HepG2 (cell line): ENCODE data around the gene SCAPER. TPM values are rescaled to one million over a fixed set of nuclear protein-coding genes. Genes with fewer than 3 reads are reported as not detected.
A peak's percentile ranks its signal among the peaks of the same experiment; 100 is the strongest.

Experiments
- FOXP1 ChIP-seq, 2 experiments: fragments of 450-650 bp in 1 of 2; IDR thresholded peaks; 2 replicates each; pipeline ENCODE4 v1.6.1; 2017 to 2018; ENCODE audit warnings: antibody characterized with exemption in 1 of 2
- GATA4 ChIP-seq: sonication (generic); IDR thresholded peaks from 2 replicates; pipeline ENCODE4 v1.6.1; 2016; ENCODE audit warnings: antibody characterized with exemption, low read depth, borderline replicate concordance
- HCFC1 ChIP-seq: fragments of 150-350 bp; IDR thresholded peaks from 2 replicates; pipeline ENCODE4 v1.6.1; 2014; ENCODE audit warnings: low read depth, low read length
- HNRNPK ChIP-seq: fragments of 200-400 bp; formaldehyde crosslinking; IDR thresholded peaks from 2 replicates; pipeline ENCODE4 v1.6.1; 2018; ENCODE audit warnings: low read length, low read depth, moderate library complexity, mild to moderate bottlenecking; ENCODE audit not compliant: poor library complexity, severe bottlenecking
- MTF2 ChIP-seq: sonication (generic); formaldehyde crosslinking; IDR thresholded peaks from 2 replicates; pipeline ENCODE4 v1.5.0; 2020; ENCODE audit warnings: missing genetic modification reagents, borderline replicate concordance
- NFYB ChIP-seq: sonication (generic); formaldehyde crosslinking; IDR thresholded peaks from 2 replicates; pipeline ENCODE4 v1.4.0; 2020; ENCODE audit warnings: missing genetic modification reagents
- PAF1 ChIP-seq: IDR thresholded peaks from 2 replicates; pipeline ENCODE4 v1.6.1; 2016; ENCODE audit warnings: missing genetic modification reagents, missing compliant biosample characterization
- PPARG ChIP-seq: conservative IDR thresholded peaks from 2 replicates; pipeline ENCODE4 v1.6.1; 2016; ENCODE audit warnings: missing biosample characterization, missing genetic modification reagents
- SNRNP70 ChIP-seq: fragments of 200-400 bp; formaldehyde crosslinking; IDR thresholded peaks from 2 replicates; pipeline ENCODE4 v1.6.1; 2017; ENCODE audit warnings: mild to moderate bottlenecking, low read depth, low read length, moderate library complexity
- SRSF4 ChIP-seq: fragments of 200-400 bp; formaldehyde crosslinking; IDR thresholded peaks from one replicate; pipeline ENCODE4 v1.6.1; 2018; ENCODE audit warnings: mild to moderate bottlenecking, low read depth, low read length, moderate library complexity; ENCODE audit not compliant: poor library complexity, severe bottlenecking
- STAG1 ChIP-seq: sonication (generic); formaldehyde crosslinking; IDR thresholded peaks from 2 replicates; pipeline ENCODE4 v1.4.0; 2020; ENCODE audit warnings: missing genetic modification reagents
- TAF15 ChIP-seq: fragments of 200-400 bp; formaldehyde crosslinking; IDR thresholded peaks from one replicate; pipeline ENCODE4 v1.6.1; 2018; ENCODE audit warnings: mild to moderate bottlenecking, low read depth, low read length; ENCODE audit not compliant: poor library complexity, severe bottlenecking
- TBL1XR1 ChIP-seq: fragments of 150-350 bp; IDR thresholded peaks from 2 replicates; pipeline ENCODE4 v1.6.1; 2014; ENCODE audit warnings: borderline replicate concordance, low read length; ENCODE audit not compliant: partially characterized antibody
- TEAD3 ChIP-seq: optimal IDR thresholded peaks from 2 replicates; pipeline ENCODE3; 2016; ENCODE audit warnings: borderline replicate concordance
- TSC22D2 ChIP-seq: sonication (generic); formaldehyde crosslinking; IDR thresholded peaks from 2 replicates; pipeline ENCODE4 v1.5.1; 2020; ENCODE audit warnings: missing genetic modification reagents, mild to moderate bottlenecking, borderline replicate concordance
- ZBTB20 ChIP-seq: sonication (generic); formaldehyde crosslinking; IDR thresholded peaks from 2 replicates; pipeline ENCODE4 v1.8.1; 2023; ENCODE audit warnings: missing genetic modification reagents, low read depth, mild to moderate bottlenecking, borderline replicate concordance
- ZC3H4 ChIP-seq: sonication (generic); formaldehyde crosslinking; IDR thresholded peaks from 2 replicates; pipeline ENCODE4 v1.4.0; 2020; ENCODE audit warnings: missing genetic modification reagents, borderline replicate concordance
- ZNF12 ChIP-seq: sonication (generic); formaldehyde crosslinking; IDR thresholded peaks from 2 replicates; pipeline ENCODE4 v1.5.0; 2020; ENCODE audit warnings: missing genetic modification reagents
- ZNF75D ChIP-seq: sonication (generic); formaldehyde crosslinking; IDR thresholded peaks from 2 replicates; pipeline ENCODE4 v1.8.1; 2023; ENCODE audit warnings: missing genetic modification reagents, mild to moderate bottlenecking, borderline replicate concordance
- ZSCAN25 ChIP-seq: sonication (generic); formaldehyde crosslinking; IDR thresholded peaks from 2 replicates; pipeline ENCODE4 v1.8.0; 2022; ENCODE audit warnings: mild to moderate bottlenecking, missing genetic modification reagents
- polyA plus RNA-seq, 8 experiments: library from polyadenylated mRNA; depleted of rRNA in 3 of 8; stranded (reverse) in 7 of 8; unstranded in 1 of 8; fragments of >200 nt; fragmentation: Illumina TruSeq in 4 of 8; extraction: Trizol in 4 of 8; gene quantifications; 2 replicates each; pipeline versions ENCODE4 v1.2.1 to v1.2.3, GENCODE V29; 2011 to 2016; ENCODE audit warnings: low read depth in 4 of 8, missing spikeins in 1 of 8, mixed read lengths in 1 of 8; ENCODE audit not compliant: insufficient read depth in 1 of 8
- total RNA-seq, 5 experiments: library from RNA; depleted of rRNA; stranded (reverse); fragments of >200 nt; fragmentation: Illumina TruSeq; extraction: Trizol; gene quantifications; 2 replicates each; pipeline ENCODE4 v1.2.3, GENCODE V29; 2016; ENCODE audit warnings: low read depth in 1 of 5
- TF ChIP-seq, protein P1 (sequence below): IDR thresholded peaks from 2 replicates; pipeline ENCODE4 v1.6.1; 2012; ENCODE audit warnings: low read length, improper control_type of control experiment
- TF ChIP-seq, protein P2 (sequence below): sonication (generic); formaldehyde crosslinking; IDR thresholded peaks from 2 replicates; pipeline ENCODE4 v1.8.0; 2022; ENCODE audit warnings: missing genetic modification reagents, low read depth, mild to moderate bottlenecking, borderline replicate concordance
- TF ChIP-seq, protein P3 (sequence below): sonication (generic); formaldehyde crosslinking; IDR thresholded peaks from 2 replicates; pipeline ENCODE4 v1.4.0; 2020; ENCODE audit warnings: missing genetic modification reagents
- TF ChIP-seq, protein P4 (sequence below): sonication (generic); formaldehyde crosslinking; IDR thresholded peaks from 2 replicates; pipeline ENCODE4 v1.4.0; 2020; ENCODE audit warnings: low read depth, mild to moderate bottlenecking, missing genetic modification reagents
- TF ChIP-seq, protein P5 (sequence below): sonication (generic); formaldehyde crosslinking; IDR thresholded peaks from 2 replicates; pipeline ENCODE4 v1.4.0; 2020; ENCODE audit warnings: mild to moderate bottlenecking, missing genetic modification reagents

SCAPER gene
- total and polyA plus RNA-seq, 2 of the 13 experiments (the other 11 are each of a cell fraction or from before 2014, with no cell fraction given), result 4.3 to 10.5 TPM

DNA sequence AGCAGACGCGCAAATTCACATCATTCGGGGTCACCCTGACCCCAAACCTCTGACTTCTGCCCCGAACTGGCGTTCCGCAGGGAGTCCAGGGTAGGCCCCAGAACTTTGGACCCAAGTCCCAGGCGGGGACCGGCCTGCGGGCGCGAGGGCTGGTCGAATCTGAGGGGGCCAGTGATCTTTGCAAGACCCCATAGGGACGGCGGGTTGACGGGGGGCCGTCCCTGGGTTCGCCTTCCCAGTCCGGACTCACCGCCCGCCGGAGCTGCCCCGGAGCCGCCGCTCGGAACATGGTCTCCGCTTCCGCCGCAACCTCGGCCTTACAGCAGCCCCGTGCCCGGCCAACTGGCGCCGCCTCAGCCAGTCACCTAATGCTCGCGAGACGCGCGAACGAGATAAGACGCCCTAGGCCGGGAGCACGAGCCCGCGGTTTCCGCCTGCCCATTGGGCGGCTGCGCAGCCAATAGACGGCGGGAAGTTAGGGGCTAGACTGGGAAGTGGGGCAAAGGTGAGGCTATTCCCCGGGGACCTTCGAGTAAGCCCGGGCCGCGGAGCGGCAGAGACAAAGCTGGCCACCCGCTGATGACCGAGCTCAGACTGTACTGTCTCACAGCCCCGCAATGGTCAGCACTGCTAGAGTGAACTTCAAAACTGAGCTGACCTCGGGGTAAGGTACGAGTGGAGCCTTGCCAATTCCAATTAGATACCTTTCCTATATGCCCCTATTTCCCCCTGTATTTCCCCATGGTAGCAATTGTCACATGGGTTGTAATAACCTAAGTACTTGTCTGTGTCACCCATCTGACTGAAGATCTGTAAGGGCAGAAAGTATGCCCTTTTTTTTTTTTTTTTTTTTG lies 593.8 kb downstream of the SCAPER start, which contains the start of gene ETFA (continued):
- no peak for TF ChIP-seq MTF2 (CRISPR knock-in tag)
- peak; percentile 100 for TF ChIP-seq PPARG (CRISPR knock-in tag)
- TF ChIP-seq, protein P1, sequence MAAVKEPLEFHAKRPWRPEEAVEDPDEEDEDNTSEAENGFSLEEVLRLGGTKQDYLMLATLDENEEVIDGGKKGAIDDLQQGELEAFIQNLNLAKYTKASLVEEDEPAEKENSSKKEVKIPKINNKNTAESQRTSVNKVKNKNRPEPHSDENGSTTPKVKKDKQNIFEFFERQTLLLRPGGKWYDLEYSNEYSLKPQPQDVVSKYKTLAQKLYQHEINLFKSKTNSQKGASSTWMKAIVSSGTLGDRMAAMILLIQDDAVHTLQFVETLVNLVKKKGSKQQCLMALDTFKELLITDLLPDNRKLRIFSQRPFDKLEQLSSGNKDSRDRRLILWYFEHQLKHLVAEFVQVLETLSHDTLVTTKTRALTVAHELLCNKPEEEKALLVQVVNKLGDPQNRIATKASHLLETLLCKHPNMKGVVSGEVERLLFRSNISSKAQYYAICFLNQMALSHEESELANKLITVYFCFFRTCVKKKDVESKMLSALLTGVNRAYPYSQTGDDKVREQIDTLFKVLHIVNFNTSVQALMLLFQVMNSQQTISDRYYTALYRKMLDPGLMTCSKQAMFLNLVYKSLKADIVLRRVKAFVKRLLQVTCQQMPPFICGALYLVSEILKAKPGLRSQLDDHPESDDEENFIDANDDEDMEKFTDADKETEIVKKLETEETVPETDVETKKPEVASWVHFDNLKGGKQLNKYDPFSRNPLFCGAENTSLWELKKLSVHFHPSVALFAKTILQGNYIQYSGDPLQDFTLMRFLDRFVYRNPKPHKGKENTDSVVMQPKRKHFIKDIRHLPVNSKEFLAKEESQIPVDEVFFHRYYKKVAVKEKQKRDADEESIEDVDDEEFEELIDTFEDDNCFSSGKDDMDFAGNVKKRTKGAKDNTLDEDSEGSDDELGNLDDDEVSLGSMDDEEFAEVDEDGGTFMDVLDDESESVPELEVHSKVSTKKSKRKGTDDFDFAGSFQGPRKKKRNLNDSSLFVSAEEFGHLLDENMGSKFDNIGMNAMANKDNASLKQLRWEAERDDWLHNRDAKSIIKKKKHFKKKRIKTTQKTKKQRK, result no peak
- TF ChIP-seq TBL1XR1, result no peak
- TF ChIP-seq, protein P2, sequence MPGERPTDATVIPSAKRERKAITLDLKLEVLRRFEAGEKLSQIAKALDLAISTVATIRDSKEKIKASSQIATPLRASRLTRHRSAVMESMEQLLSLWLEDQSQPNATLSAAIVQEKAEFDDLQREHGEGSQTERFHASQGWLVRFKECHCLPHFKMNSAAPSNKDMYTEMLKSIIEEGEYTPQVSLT (CRISPR knock-in tag), result no peak
- TF ChIP-seq SNRNP70, result no peak
- peak; percentile 82 for TF ChIP-seq NFYB (CRISPR knock-in tag)
- TF ChIP-seq GATA4, result peak; percentile 84
- TF ChIP-seq PAF1 (CRISPR knock-in tag), result no peak
- TF ChIP-seq, protein P3, sequence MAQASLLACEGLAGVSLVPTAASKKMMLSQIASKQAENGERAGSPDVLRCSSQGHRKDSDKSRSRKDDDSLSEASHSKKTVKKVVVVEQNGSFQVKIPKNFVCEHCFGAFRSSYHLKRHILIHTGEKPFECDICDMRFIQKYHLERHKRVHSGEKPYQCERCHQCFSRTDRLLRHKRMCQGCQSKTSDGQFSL (CRISPR knock-in tag), result no peak
- TF ChIP-seq TEAD3 (CRISPR knock-in tag), result peak; percentile 64
- peak; percentile 70; the same call in 1 of the 2 replicates for TF ChIP-seq TSC22D2 (CRISPR knock-in tag)
- TF ChIP-seq FOXP1 (IDR thresholded peaks at IDR 0.05), result no peak
- no peak for TF ChIP-seq FOXP1 (CRISPR knock-in tag; IDR thresholded peaks at IDR 0.05)
- TF ChIP-seq, protein P4, sequence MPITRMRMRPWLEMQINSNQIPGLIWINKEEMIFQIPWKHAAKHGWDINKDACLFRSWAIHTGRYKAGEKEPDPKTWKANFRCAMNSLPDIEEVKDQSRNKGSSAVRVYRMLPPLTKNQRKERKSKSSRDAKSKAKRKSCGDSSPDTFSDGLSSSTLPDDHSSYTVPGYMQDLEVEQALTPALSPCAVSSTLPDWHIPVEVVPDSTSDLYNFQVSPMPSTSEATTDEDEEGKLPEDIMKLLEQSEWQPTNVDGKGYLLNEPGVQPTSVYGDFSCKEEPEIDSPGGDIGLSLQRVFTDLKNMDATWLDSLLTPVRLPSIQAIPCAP (CRISPR knock-in tag), result no peak
- no peak for TF ChIP-seq TAF15
- no peak for TF ChIP-seq ZC3H4
- TF ChIP-seq ZSCAN25, result no peak
- no peak for TF ChIP-seq HNRNPK
- no peak; the same call in 1 of the 2 replicates for TF ChIP-seq ZBTB20 (CRISPR knock-in tag)
- TF ChIP-seq HCFC1, result no peak
- TF ChIP-seq, protein P5, sequence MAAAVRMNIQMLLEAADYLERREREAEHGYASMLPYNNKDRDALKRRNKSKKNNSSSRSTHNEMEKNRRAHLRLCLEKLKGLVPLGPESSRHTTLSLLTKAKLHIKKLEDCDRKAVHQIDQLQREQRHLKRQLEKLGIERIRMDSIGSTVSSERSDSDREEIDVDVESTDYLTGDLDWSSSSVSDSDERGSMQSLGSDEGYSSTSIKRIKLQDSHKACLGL, result peak; percentile 88
- TF ChIP-seq ZNF75D (CRISPR knock-in tag), result no peak
- no peak for TF ChIP-seq ZNF12 (CRISPR knock-in tag)
- TF ChIP-seq STAG1 (CRISPR knock-in tag), result no peak; the same call in 1 of the 2 replicates
- TF ChIP-seq SRSF4, result no peak
